T-helper 1 cell treated with Interleukin-12 subunit alpha and Interleukin-12 subunit beta and Interleukin-4 antibody, amounts not matched to agents 30 ng/mL and 1 ng/mL, for 36 hours (primary cell): ENCODE measurements around the gene ZC3H7A. TPM values are rescaled to one million over a fixed set of nuclear protein-coding genes. Genes with fewer than 3 reads are reported as not detected.
"Not testable (repeated sequence)": the region's sequence is repeated elsewhere in the genome, so short reads cannot be mapped to it uniquely, and the experiment has no call there.

ENCODE experiments used
- intact Hi-C: fragments of 100-400 bp; cut with micrococcal nuclease; formaldehyde crosslinking; loops from one replicate; pipeline ENCODE4 v1.15.1; 2024
- total RNA-seq: library from RNA; stranded (reverse); gene quantifications from 2 replicates; pipeline ENCODE4 v1.2.3, GENCODE V29; 2022

ZC3H7A gene, protein sequence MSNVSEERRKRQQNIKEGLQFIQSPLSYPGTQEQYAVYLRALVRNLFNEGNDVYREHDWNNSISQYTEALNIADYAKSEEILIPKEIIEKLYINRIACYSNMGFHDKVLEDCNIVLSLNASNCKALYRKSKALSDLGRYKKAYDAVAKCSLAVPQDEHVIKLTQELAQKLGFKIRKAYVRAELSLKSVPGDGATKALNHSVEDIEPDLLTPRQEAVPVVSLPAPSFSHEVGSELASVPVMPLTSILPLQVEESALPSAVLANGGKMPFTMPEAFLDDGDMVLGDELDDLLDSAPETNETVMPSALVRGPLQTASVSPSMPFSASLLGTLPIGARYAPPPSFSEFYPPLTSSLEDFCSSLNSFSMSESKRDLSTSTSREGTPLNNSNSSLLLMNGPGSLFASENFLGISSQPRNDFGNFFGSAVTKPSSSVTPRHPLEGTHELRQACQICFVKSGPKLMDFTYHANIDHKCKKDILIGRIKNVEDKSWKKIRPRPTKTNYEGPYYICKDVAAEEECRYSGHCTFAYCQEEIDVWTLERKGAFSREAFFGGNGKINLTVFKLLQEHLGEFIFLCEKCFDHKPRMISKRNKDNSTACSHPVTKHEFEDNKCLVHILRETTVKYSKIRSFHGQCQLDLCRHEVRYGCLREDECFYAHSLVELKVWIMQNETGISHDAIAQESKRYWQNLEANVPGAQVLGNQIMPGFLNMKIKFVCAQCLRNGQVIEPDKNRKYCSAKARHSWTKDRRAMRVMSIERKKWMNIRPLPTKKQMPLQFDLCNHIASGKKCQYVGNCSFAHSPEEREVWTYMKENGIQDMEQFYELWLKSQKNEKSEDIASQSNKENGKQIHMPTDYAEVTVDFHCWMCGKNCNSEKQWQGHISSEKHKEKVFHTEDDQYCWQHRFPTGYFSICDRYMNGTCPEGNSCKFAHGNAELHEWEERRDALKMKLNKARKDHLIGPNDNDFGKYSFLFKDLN
- 89.4 and 89.8 TPM in 2 replicates for total RNA-seq

DNA sequence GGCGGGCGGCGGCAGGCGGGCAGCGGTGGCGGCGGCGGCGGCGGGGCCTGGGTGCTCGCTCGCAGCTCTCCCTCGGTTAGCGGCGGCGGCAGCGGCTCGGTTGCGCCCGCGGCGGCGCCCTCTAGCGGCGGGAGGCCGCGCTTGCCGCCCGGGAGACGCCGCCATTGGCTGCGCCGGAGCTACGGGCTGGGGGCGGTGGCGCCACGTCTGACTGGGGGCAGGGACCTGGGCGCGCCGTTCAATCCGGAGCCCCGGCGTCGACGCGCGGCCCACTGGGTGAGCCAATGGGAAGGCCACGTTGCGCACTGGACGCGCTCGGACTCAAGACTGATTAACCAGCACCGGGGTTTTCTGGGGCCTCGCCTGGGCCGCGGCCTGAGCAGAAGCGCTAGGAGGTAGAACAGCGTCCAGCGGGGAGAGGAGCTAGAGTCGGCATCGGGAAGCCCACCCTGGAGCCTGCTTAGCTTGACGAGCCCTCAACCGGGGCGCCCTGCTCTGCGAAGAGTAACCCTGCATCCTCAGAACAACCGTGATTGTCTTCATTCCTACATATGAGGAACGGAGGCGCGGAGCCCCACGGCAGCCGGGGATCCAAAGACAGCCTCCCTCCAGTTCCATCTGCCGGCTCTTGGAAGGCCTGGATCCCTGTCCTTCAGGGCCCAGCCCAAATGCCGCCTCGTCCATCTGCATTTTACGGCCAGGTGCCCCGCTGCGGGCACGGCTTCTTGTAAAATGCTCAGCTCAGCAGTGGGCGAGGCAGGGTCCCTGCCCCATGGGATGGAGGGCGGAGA is at the start of gene ZC3H7A:
ZC3H7A (minus strand) TSS at position 93 of the 791 bp plus-strand sequence. CDS start 14,904 bp downstream, outside the sequence.
- intact Hi-C loops = loop anchor here (1.0 to 10.0 kb wide), 11 partner anchors 13 to 853 kb away; partner anchors contain the start of genes CLEC16A, RSL1D1, SNN and TXNDC11

DNA sequence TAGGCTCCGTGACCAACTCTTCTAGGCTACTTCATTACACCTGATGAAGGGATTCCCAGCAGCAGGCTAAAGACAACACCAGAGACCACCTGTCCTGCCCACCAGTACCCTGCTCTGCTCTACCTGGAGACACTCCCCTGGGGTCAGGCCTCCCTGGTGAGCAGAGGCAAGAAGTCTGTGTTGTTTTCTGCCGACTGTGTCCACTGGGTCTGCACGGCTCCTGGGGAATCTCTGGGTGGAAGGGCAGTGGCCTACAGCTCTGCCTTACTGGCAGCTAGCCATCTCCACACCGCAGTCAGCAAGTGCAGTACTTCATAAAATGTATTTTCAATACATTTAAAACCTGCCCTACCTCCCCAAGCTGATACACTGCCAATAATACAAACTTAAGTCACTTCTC is 47.4 kb upstream of the ZC3H7A start:
- intact Hi-C loops = no loop called here

DNA sequence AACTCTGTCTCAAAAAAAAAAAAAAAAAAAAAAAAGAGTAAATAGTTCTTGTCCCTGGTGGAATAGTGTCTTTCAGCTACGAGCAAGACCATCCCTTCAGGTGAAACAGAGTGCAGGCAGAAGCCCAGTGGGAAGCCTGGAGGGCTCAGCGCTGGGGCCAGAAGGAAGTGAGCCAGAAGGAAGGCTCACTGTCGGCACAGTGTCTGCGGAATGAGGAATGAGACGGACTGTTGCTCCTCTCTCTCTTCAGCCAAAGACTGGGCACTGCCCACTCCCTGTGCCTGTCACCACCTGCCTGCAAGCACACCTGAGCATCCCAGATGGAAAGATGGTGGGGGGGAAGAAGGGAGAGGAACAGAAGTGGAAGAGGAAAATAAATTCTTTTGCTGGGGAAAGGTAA is 46.8 kb upstream of the ZC3H7A start:
- intact Hi-C loops = no loop called here

DNA sequence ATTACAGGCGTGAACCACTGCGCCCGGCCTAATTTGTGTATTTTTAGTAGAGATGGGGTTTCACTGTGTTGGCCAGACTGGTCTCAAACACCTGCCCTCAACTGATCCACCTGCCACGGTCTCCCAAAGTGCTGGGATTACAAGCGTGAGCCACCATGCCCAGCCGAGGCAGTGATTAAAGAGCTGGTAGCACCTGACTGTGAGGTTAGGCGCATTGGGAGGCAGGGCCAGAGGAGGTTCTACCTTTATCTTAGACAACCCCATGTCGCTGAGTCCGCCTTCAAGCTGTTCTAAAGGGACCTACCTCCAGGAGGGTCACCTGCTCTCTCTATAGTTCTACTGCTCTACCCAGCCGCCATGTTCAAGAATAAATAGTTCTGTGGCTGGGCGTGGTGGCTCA is 46.1 kb upstream of the ZC3H7A start:
- intact Hi-C loops = no loop called here

DNA sequence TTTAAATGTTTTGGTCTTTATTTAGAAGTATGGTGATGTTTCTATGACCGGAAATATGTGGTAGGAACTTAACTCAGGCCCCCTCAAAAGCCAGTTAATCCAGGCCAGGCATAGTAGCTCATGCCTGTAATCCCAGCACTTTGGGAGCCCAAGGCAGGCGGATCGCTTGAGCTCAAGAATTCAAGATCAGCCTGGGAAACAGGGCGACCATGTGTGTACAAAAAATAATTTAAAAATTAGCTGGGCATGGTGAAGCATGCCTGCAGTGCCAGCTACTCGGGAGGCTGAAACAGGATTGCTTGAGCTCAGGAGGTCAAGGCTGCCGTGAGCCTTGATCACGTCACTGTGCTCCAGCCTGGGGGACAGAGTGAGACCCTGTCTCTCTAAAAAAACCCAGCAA is 44.0 kb upstream of the ZC3H7A start:
- intact Hi-C loops = no loop called here

DNA sequence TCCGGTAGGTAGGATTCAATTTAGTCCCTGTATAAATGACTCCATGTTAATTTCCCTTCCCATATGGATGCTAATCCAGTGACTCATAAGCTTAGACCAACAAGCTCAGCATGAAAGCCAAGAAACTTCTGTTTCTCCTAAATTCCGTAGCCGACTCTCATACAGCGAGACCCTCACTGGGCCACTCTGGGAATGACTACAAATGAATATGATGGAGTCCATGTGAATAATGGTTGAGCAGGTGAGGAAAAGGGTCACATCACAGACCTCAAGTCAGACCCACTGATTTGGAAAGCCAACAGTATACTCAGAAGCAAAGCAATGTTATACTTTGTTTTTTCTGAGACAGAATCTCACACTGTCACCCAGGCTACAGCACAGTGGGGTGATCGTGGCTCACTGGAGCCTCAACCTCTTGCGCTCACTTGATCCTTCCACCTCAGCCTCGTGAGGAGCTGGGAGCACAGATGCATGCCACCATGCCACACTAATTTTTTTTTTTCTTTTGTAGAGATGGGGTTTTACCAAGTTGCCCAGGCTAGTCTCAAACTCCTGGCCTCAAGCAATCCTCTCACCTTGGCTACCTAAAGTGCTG is 39.7 kb upstream of the ZC3H7A start:
- intact Hi-C loops = no loop called here

DNA sequence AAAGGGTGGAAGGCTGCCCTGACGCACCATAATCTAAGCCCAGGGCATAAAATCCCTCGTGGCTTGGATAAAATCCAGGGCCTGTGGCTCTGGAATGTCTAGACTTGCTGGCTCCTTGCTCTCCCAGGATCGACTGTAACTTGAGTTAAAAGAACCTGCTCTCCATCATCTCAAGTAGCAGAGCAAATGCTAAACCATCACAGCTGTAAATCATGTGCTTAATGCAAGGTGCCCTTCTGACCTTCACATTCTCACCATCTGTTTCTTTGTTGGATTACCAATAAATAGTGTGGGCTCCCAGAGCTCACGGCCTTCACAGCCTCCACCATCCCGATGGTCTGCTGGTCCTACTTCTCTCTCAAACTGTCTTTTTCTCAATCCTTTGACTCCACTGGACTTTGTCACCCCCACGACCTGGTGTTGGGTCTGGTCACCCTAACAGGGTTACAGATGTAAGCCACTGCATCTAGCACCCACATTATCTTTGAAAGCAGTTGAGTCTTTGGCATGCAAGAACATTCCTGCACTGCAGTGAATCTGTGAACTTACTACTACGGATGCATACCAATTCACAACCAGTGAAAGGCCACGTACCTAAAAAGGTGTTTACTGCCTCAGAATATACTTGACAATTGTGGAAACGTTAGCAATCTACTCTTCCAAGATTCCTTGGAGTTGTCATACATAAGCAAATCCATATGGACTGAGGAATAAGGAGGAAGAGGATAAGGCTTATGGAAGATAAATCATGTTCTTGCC is 39.0 kb upstream of the ZC3H7A start:
- intact Hi-C loops = no loop called here

DNA sequence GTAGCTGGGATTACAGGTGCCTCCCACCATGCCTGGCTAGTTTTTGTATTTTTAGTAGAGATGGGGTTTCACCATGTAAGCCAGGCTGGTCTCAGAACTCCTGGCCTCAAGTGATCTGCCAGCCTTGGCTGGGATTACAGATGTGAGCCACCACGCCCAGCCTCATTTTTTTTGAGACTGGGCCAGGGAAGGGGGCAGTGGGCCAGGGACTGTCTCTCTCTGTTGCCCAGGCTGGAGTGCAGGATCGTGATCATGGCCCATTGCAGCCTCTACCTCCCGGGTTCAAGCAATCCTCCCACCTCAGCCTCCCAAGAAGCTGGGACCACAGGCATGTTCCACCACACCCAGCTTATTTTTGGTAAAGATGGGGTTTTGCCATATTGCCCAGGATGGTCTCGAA is 38.3 kb upstream of the ZC3H7A start:
- intact Hi-C loops = no loop called here

DNA sequence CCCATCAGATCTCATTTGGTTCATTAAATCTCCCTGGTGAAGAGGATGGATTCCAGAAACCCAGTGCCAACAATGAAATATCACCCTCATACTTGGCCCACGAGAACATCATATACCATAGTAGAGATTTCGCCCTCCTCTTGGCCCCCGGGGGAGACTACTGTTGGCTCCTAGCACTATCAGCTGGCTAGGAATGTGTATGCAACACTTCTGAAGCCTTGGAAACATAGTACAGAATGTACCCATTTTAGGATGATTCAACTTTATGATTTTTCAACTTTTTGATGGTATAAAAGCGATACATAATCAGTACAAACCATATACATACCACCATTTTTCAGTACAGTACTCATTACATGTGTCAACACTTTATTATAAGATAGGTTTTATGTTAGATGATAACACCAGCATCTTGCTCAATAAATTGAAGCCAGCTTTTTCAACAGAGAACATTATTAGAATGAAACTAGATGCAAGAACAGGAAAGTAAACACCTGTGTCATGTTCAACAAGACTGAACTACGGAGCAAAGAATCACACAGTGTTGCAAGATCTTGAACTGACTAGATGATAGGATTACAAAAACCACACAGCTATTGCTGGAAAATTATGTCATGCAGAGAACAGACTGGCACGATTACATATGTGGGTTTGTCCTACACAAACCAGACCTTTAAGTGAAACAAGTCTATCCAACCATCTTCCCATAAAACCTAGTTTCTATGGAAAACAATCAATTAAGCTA is 37.1 kb upstream of the ZC3H7A start:
- intact Hi-C loops = no loop called here

DNA sequence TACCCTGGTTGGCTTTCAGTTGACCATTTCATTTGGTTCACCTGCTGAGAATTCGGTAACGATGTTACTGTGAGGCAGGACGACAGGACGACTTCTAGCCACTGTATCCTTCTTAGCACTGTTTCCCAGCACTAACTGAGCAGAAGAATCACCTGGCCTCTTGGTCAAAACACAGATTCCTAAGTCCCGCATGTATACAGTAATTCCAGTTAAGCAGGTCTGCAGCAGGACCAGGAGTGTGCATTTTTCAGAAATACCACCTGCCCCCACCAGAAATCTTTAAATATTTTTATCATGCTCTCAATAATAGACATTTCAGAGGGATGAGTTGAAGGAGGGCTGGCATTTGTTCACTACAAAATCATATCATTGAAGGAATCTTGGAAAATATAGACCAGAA is 31.6 kb upstream of the ZC3H7A start:
- intact Hi-C loops = no loop called here

DNA sequence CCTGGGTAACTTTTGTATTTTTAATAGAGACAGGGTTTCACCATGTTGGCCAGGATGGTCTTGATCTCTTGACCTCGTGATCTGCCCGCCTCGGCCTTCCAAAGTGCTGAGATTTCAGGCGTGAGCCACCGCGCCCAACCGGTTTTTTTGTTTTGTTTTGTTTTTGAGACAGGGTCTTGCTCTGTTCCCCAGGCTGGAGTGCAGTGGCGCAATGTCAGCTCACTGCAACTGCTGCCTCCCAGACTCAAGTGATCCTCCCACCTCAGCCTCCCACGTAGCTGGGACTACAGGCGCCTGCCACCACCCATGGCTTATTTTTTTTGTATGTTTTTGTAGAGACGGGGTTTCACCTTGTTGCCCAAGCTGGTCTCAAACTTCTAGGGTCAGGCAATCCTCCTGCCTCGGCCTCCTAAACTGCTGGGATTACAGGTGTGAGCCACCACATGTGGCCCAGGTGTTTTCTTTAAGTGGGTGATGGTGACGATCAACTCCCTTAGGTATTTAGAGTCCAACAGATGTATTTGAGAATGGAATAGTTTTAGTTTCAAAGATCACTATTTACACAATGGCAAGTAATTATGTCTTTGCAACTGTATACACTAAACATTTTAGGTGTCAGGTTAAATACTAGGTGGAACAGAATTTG is 28.6 kb upstream of the ZC3H7A start:
- intact Hi-C loops = not testable (repeated sequence)

DNA sequence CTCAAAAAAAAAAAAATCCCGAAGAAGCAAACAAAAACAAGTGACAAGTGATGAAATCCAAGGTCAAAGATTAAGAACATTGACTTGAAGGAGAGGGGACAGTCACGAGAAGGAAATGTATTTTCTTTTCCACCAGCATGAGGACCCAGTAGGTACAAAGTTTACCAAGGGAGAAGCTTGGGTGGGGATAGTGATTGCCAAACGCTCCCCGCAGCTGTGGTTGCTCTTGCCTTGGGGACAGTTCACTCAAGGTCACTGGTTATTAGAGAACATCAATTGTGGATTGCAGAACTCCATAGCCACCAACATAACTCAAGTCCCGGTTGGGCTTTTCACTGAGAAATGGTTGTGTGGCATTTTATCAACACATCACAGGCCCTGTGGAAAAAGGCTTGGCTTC is 27.3 kb upstream of the ZC3H7A start:
- intact Hi-C loops = no loop called here

DNA sequence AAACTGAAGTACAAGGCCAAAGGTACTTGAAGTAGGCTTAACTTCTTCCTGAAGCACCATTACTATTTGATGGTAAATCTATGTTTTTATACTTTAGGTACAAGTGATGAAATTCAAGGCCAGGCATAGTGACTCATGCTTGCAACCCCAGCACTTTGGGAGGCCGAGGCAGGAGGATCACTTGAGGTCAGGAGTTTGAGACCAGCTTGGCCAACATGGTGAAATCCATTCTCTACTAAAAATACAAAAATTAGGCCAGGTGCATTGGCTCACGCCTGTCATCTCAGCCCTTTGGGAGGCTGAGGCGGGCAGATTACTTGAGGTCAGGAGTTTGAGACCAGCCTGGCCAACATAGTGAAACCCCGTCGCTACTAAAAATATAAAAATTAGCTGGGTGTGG is 26.6 kb upstream of the ZC3H7A start:
- intact Hi-C loops = not testable (repeated sequence)

DNA sequence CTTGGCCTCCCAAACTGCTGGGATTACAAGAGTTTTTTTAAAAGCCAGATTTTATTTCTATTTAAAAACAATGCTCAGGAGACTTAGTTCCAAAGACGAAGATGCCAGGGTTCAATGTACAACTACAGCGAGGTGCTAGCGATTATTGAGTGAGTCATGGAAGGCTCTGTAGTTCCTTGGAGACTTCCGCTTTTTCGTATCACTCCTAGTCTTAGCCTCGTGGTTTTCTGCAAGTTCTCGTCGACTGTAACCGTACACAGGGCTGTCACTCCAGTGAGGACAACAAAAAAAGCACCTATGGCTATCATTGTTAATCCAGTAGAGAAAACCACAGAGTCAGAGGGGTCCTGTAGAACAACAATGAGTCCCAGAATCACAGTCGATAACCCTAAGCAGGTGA is 22.7 kb upstream of the ZC3H7A start:
- intact Hi-C loops = no loop called here

DNA sequence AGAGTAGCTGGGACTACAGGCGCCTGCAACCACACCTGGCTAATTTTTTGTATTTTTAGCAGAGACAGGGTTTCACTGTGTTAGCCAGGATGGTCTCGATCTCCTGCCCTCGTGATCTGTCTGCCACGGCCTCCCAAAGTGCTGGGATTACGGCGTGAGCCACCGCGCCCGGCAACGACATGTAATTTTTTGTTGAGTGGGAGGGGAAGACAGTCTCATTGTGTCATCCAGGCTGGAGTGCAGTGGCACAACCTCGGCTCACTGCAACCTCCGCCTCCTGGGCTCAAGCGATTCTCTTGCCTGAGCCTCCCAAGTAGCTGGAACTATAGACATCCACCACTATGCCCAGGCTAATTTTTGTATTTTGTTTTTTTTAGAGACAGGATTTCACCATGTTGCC is 21.9 kb upstream of the ZC3H7A start:
- intact Hi-C loops = not testable (repeated sequence)

DNA sequence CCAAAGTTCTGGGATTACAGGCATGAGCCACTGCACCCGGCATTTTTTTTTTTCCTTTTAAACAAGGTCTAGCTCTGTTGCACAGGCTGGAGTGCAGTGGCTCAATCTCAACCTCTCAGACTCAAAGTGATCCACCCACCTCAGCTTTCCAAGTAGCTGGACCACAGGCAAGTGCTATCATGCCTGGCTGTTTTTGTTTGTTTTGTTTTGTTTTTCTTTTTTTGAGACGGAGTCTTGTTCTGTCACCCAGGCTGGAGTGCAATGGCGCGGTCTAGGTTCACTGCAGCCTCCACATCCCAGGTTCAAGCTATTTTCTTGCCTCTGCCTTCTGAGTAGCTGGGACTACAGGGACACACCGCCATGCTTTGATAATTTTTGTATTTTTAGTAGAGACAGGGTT is 19.1 kb upstream of the ZC3H7A start:
- intact Hi-C loops = no loop called here

DNA sequence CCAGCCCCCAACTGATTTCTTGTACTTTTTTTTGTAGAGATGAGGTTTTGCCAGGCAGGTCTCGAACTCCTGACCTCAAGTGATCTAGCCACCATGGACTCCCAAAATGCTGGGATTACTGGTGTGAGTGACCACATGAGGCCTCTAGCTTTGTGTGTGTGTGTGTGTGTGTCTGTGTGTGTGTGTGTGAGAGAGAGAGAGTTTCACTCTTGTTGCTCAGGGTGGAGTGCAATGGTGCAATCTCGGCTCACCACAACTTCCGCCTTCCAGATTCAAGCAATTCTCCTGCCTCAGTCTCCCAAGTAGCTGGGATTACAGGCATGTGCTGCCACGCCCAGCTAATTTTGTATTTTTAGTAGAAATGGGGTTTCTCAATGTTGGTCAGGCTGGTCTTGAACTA is 17.7 kb upstream of the ZC3H7A start:
- intact Hi-C loops = not testable (repeated sequence)

DNA sequence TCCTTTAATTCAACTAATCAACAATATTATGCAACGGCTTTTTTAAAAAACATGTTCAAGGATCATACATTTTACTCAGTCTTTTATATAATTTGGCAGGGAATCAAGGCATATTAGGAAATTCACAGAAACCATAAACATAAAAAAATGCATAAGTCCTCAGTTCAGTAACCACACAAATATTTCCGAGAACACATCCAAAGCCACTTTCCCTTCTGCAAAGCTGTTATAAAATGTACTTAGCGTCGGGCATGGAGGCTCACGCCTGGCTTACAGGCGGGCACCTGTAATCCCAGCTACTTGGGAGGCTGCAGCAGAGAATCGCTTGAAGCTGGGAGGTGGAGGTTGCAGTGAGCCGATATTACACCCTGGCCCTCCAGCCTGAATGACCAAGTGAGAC is 9.7 kb upstream of the ZC3H7A start:
- intact Hi-C loops = no loop called here

DNA sequence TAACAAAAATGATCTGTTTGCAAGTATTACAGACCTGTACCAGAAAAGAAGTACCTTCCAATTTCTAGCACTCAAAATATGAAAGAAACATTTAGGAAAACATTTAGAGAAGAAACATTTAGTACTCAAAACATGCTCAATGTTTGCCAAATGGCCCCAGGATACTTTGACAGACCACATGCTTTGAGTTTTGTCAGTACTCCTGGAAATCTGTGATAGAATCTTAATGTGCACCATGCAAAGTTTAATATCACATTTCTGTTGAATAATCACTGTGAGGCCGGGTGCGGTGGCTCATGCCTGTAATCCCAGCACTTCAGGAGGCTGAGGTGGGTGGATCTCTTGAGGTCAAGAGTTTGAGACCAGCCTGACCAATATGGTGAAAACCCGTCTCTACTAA is 8.5 kb upstream of the ZC3H7A start:
- intact Hi-C loops = no loop called here
